CD8-positive, alpha-beta memory T cell (primary cell): Measurements from ENCODE around the gene F8. TPM values are rescaled to one million over a fixed set of nuclear protein-coding genes. Genes with fewer than 3 reads are reported as not detected.
"Not testable (repeated sequence)": the region's sequence is repeated elsewhere in the genome, so short reads cannot be mapped to it uniquely, and the experiment has no call there.

ENCODE experiments used
- CTCF ChIA-PET: fragments of 350-600 bp; sonication (Branson Sonifier 250); formaldehyde crosslinking; loops from one replicate; lab custom pipeline; 2021; ENCODE audit warnings: antibody characterized with exemption; lab: Charles Lee
- POLR2A ChIA-PET: fragments of 350-600 bp; sonication (Branson Sonifier 250); formaldehyde crosslinking; loops from one replicate; lab custom pipeline; 2021; ENCODE audit warnings: antibody characterized with exemption; lab: Charles Lee
- DNase-seq, 5 donors: peaks; one replicate each; pipeline versions ENCODE4 v3.0.0 to v3.0.0-alpha.2; 2020 to 2022; ENCODE audit warnings: mixed read lengths in 1 of 5
- H3K27ac ChIP-seq: one replicate; pipeline ENCODE4 v1.7.0; 2013; ENCODE audit warnings: low read depth, mild to moderate bottlenecking, low read length, moderate library complexity
- H3K27me3 ChIP-seq: 2 replicates; pipeline ENCODE4 v1.7.0; 2013; ENCODE audit warnings: low read length, mild to moderate bottlenecking; ENCODE audit not compliant: insufficient read depth, poor library complexity, severe bottlenecking
- H3K36me3 ChIP-seq: 2 replicates; pipeline ENCODE4 v1.7.0; 2013; ENCODE audit warnings: mild to moderate bottlenecking, low read length, moderate library complexity; ENCODE audit not compliant: insufficient read depth
- H3K4me1 ChIP-seq: 2 replicates; pipeline ENCODE4 v1.7.0; 2013; ENCODE audit warnings: mild to moderate bottlenecking, low read length, moderate library complexity; ENCODE audit not compliant: insufficient read depth
- H3K4me3 ChIP-seq: 2 replicates; pipeline ENCODE4 v1.7.0; 2013; ENCODE audit warnings: mild to moderate bottlenecking, low read length
- H3K9me3 ChIP-seq: 2 replicates; pipeline ENCODE4 v1.7.0; 2013; ENCODE audit warnings: mild to moderate bottlenecking, low read length
- H3K27ac Mint-ChIP-seq, 8 donors: one replicate each; pipeline ENCODE4 v1.8.0; 2020 to 2021; ENCODE audit warnings: mixed read lengths in 8 of 8, mild to moderate bottlenecking in 6 of 8, inconsistent platforms in 3 of 8, moderate library complexity in 3 of 8
- H3K27me3 Mint-ChIP-seq, 2 donors: one replicate each; pipeline ENCODE4 v1.8.0; 2020 to 2021; ENCODE audit warnings: mixed read lengths in 2 of 2, mild to moderate bottlenecking in 1 of 2, moderate library complexity in 1 of 2
- H3K36me3 Mint-ChIP-seq, 3 donors: one replicate each; pipeline ENCODE4 v1.8.0; 2020 to 2021; ENCODE audit warnings: mixed read lengths in 3 of 3, inconsistent platforms in 1 of 3, mild to moderate bottlenecking in 1 of 3
- H3K4me1 Mint-ChIP-seq, 3 donors: one replicate each; pipeline ENCODE4 v1.8.0; 2020 to 2021; ENCODE audit warnings: mixed read lengths in 3 of 3, inconsistent platforms in 1 of 3, mild to moderate bottlenecking in 1 of 3
- H3K4me3 Mint-ChIP-seq, 7 donors: one replicate each; pipeline ENCODE4 v1.8.0; 2020 to 2021; ENCODE audit warnings: mixed read lengths in 7 of 7, mild to moderate bottlenecking in 6 of 7, moderate library complexity in 4 of 7, inconsistent platforms in 2 of 7
- H3K9me3 Mint-ChIP-seq, 5 donors: one replicate each; pipeline ENCODE4 v1.8.0; 2020 to 2022; ENCODE audit warnings: mixed read lengths in 5 of 5, mild to moderate bottlenecking in 3 of 5, moderate library complexity in 2 of 5, inconsistent platforms in 1 of 5
- polyA plus RNA-seq: library from polyadenylated mRNA; unstranded; fragments of 300-500 nt; fragmentation: Illumina TruSeq; gene quantifications from one replicate; pipeline ENCODE4 v1.2.3, GENCODE V29; 2021
- total RNA-seq, 2 experiments: library from RNA; stranded (reverse); gene quantifications; one replicate each; pipeline ENCODE4 v1.2.3, GENCODE V29; 2021

F8 gene
- total and polyA plus RNA-seq, 3 experiments from 2014 or later = 10.8 to 15.2 (median 11.9) TPM

GRCh38 chrX:154914052-154914451, 108.5 kb downstream of the F8 start:
- H3K27me3 ChIP-seq = no peaks in the 10 kb centered on the region
- no peaks in the 10 kb centered on the region for H3K4me1 ChIP-seq
- Mint-ChIP-seq H3K4me3 (no peak overlapping the region), H3K4me1 (peaks cover 0 to 3% (median 0%) of the 10 kb centered on the region in 3 donors), H3K27ac (peak overlapping the region in 1 of 8 donors; percentile 31), H3K27me3 (peaks cover 4 to 8% of the 10 kb centered on the region in 2 donors), H3K36me3 (peaks cover 0 to 3% (median 0%) of the 10 kb centered on the region in 3 donors), H3K9me3 (peaks cover 0 to 2% (median 0%) of the 10 kb centered on the region in 5 donors)
- POLR2A ChIA-PET = no interaction called here
- no peaks in the 10 kb centered on the region for H3K36me3 ChIP-seq
- no peaks in the 10 kb centered on the region for H3K9me3 ChIP-seq
- no peak overlapping the region for H3K27ac ChIP-seq
- CTCF ChIA-PET = no interaction called here
- H3K4me3 ChIP-seq = no peak overlapping the region
- DNase-seq = no peak

GRCh38 chrX:154910528-154910927, 112.0 kb downstream of the F8 start:
- H3K4me1 Mint-ChIP-seq, H3K27ac Mint-ChIP-seq, H3K4me3 Mint-ChIP-seq, H3K9me3 Mint-ChIP-seq, H3K27ac ChIP-seq, H3K36me3 Mint-ChIP-seq, H3K27me3 ChIP-seq, H3K4me3 ChIP-seq, H3K9me3 ChIP-seq, POLR2A ChIA-PET, H3K36me3 ChIP-seq, H3K4me1 ChIP-seq, CTCF ChIA-PET, DNase-seq, H3K27me3 Mint-ChIP-seq: not testable (repeated sequence)

- H3K36me3 ChIP-seq, CTCF ChIA-PET, H3K27me3 Mint-ChIP-seq, H3K27ac Mint-ChIP-seq, H3K9me3 Mint-ChIP-seq, H3K4me1 Mint-ChIP-seq, H3K27ac ChIP-seq, H3K4me3 ChIP-seq, H3K4me3 Mint-ChIP-seq, DNase-seq, H3K4me1 ChIP-seq, H3K36me3 Mint-ChIP-seq, H3K27me3 ChIP-seq, H3K9me3 ChIP-seq, POLR2A ChIA-PET: not testable (repeated sequence)
Measured at GRCh38 chrX:154910048-154910447, 112.5 kb downstream of the F8 start.

- no peaks in the 10 kb centered on the region for H3K4me1 ChIP-seq
- no peak overlapping the region for H3K4me3 ChIP-seq
- H3K4me1 Mint-ChIP-seq = no peaks in the 10 kb centered on the region
- H3K9me3 ChIP-seq = no peaks in the 10 kb centered on the region
- DNase-seq = no peak
- peaks cover 0 to 8% of the 10 kb centered on the region in 2 donors for H3K27me3 Mint-ChIP-seq
- peaks cover 0 to 3% (median 0%) of the 10 kb centered on the region in 3 donors for H3K36me3 Mint-ChIP-seq
- CTCF ChIA-PET = interaction anchor here (1.0 to 2.0 kb wide), 2 partner anchors 9 to 13 kb away, joined by 3 to 9 read pairs; no protein-coding TSS in a partner anchor
- H3K27ac Mint-ChIP-seq = no peak overlapping the region
- H3K36me3 ChIP-seq = no peaks in the 10 kb centered on the region
- H3K4me3 Mint-ChIP-seq = no peak overlapping the region
- H3K27ac ChIP-seq = no peak overlapping the region
- H3K9me3 Mint-ChIP-seq = peaks cover 0 to 2% (median 0%) of the 10 kb centered on the region in 5 donors
- POLR2A ChIA-PET = no interaction called here
- no peaks in the 10 kb centered on the region for H3K27me3 ChIP-seq
Measured at GRCh38 chrX:154908821-154909220, 113.7 kb downstream of the F8 start.

- no peak overlapping the region for H3K4me3 ChIP-seq
- no peaks in the 10 kb centered on the region for H3K36me3 ChIP-seq
- H3K27me3 ChIP-seq = no peaks in the 10 kb centered on the region
- no peak overlapping the region for H3K27ac ChIP-seq
- DNase-seq = no peak
- H3K4me1 ChIP-seq = no peaks in the 10 kb centered on the region
- H3K9me3 ChIP-seq = no peaks in the 10 kb centered on the region
- no peaks in the 10 kb centered on the region for H3K9me3 Mint-ChIP-seq
- no peak overlapping the region for H3K4me3 Mint-ChIP-seq
- ChIA-PET CTCF (no interaction called here), POLR2A (no interaction called here)
- no peaks in the 10 kb centered on the region for H3K4me1 Mint-ChIP-seq
- no peak overlapping the region for H3K27ac Mint-ChIP-seq
- no peaks in the 10 kb centered on the region for H3K36me3 Mint-ChIP-seq
- peaks cover 12% of the 10 kb centered on the region in 2 donors for H3K27me3 Mint-ChIP-seq
Measured at GRCh38 chrX:154902408-154902807, 120.1 kb downstream of the F8 start.

- Histone ChIP-seq H3K4me3 (no peak overlapping the region), H3K9me3 (no peaks in the 10 kb centered on the region), H3K36me3 (no peaks in the 10 kb centered on the region), H3K27me3 (no peaks in the 10 kb centered on the region), H3K4me1 (no peaks in the 10 kb centered on the region), H3K27ac (no peak overlapping the region)
- ChIA-PET CTCF (interaction anchor here (1.6 kb wide), 1 partner anchor 17 kb away, joined by 7 read pairs; no protein-coding TSS in a partner anchor), POLR2A (no interaction called here)
- H3K4me1 Mint-ChIP-seq = no peaks in the 10 kb centered on the region
- H3K4me3 Mint-ChIP-seq = no peak overlapping the region
- no peaks in the 10 kb centered on the region for H3K36me3 Mint-ChIP-seq
- no peak for DNase-seq
- H3K27ac Mint-ChIP-seq = no peak overlapping the region
- H3K27me3 Mint-ChIP-seq = peaks cover 12 to 13% of the 10 kb centered on the region in 2 donors
- no peaks in the 10 kb centered on the region for H3K9me3 Mint-ChIP-seq
Measured at GRCh38 chrX:154900323-154900722, 122.2 kb downstream of the F8 start.

GRCh38 chrX:154892296-154892695, 130.2 kb downstream of the F8 start:
- H3K4me1 Mint-ChIP-seq = peaks cover 19 to 28% (median 19%) of the 10 kb centered on the region in 3 donors
- H3K36me3 Mint-ChIP-seq = peaks cover 0 to 8% (median 0%) of the 10 kb centered on the region in 3 donors

GRCh38 chrX:154890990-154891639, 131.4 kb downstream of the F8 start:
- peaks cover 0 to 4% of the 10 kb centered on the region in 2 donors for H3K27me3 Mint-ChIP-seq
- peaks cover 19 to 28% (median 19%) of the 10 kb centered on the region in 3 donors for H3K4me1 Mint-ChIP-seq
- H3K4me3 Mint-ChIP-seq = peak overlapping the region in 1 of 7 donors; percentile 15
- H3K36me3 Mint-ChIP-seq = peaks cover 0 to 8% (median 0%) of the 10 kb centered on the region in 3 donors
- no peaks in the 10 kb centered on the region for H3K9me3 Mint-ChIP-seq
- Histone ChIP-seq H3K36me3 (no peaks in the 10 kb centered on the region), H3K27ac (no peak overlapping the region), H3K27me3 (no peaks in the 10 kb centered on the region), H3K4me3 (no peak overlapping the region), H3K9me3 (no peaks in the 10 kb centered on the region), H3K4me1 (no peaks in the 10 kb centered on the region)
- no peak overlapping the region for H3K27ac Mint-ChIP-seq
- ChIA-PET POLR2A (no interaction called here), CTCF (no interaction called here)
- DNase-seq = no peak

More at GRCh38 chrX:154892296-154892695, 130.2 kb downstream of the F8 start:
- Histone ChIP-seq H3K4me1 (no peaks in the 10 kb centered on the region), H3K36me3 (no peaks in the 10 kb centered on the region), H3K27me3 (no peaks in the 10 kb centered on the region), H3K4me3 (no peak overlapping the region), H3K27ac (no peak overlapping the region), H3K9me3 (no peaks in the 10 kb centered on the region)
- Mint-ChIP-seq H3K9me3 (no peaks in the 10 kb centered on the region), H3K27ac (no peak overlapping the region), H3K27me3 (peaks cover 0 to 4% of the 10 kb centered on the region in 2 donors), H3K4me3 (no peak overlapping the region)
- ChIA-PET CTCF (no interaction called here), POLR2A (no interaction called here)
- no peak for DNase-seq
